ENCODE data around the gene CEP131.

DNA sequence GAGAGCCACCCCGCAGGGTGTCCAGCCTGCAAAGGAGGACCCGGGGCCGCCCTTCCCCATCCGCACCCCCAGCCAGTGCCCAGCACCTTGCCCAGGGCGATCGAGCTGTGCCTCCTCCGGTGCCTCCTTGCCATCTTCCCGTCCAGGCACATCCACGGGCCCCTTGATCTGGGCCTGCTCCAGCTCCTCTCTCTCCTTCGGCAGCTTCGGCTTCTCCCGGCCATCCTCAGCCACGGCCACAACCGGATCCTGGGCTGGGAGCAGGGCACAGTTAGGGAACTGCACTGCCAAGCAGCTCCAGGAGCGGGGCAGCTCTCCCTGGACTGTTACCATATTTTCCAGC is 30.2 kb upstream of the CEP131 start:
- TF ChIP-seq, protein P1, sequence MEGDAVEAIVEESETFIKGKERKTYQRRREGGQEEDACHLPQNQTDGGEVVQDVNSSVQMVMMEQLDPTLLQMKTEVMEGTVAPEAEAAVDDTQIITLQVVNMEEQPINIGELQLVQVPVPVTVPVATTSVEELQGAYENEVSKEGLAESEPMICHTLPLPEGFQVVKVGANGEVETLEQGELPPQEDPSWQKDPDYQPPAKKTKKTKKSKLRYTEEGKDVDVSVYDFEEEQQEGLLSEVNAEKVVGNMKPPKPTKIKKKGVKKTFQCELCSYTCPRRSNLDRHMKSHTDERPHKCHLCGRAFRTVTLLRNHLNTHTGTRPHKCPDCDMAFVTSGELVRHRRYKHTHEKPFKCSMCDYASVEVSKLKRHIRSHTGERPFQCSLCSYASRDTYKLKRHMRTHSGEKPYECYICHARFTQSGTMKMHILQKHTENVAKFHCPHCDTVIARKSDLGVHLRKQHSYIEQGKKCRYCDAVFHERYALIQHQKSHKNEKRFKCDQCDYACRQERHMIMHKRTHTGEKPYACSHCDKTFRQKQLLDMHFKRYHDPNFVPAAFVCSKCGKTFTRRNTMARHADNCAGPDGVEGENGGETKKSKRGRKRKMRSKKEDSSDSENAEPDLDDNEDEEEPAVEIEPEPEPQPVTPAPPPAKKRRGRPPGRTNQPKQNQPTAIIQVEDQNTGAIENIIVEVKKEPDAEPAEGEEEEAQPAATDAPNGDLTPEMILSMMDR (IDR thresholded peaks at IDR 0.05), result no peak
- TF ChIP-seq POLR2A (IDR thresholded peaks at IDR 0.05), result no peak

Measured in vagina (tissue), 2 donors.